ENCODE results near the gene KRTAP21-2.
A peak's percentile ranks its signal among the peaks of the same experiment; 100 is the strongest.

Gene KRTAP21-2

DNA sequence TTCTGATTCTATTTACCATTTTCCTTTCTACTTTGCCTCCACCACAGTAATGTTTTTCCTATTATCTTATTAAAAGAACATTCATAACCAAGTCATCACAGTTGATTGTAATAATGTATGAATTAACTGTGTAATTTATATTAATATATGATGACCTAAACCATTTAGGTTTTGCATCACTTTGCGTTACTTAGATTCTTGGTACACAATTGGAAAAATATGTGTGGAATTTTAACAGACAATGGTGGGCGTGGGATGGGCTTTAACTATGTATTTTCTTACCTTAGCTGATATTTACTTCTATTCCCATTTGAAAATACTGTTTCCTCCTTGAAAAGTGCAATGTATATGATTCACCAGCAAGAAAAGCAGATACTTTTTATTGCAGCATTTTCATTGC is 32.1 kb downstream of the KRTAP21-2 start:
- no peak for TF ChIP-seq ZBTB7A (IDR thresholded peaks at IDR 0.05; ENCODE audit: low read depth)
- TF ChIP-seq TEAD4 (IDR thresholded peaks at IDR 0.05): peak; percentile 70

DNA sequence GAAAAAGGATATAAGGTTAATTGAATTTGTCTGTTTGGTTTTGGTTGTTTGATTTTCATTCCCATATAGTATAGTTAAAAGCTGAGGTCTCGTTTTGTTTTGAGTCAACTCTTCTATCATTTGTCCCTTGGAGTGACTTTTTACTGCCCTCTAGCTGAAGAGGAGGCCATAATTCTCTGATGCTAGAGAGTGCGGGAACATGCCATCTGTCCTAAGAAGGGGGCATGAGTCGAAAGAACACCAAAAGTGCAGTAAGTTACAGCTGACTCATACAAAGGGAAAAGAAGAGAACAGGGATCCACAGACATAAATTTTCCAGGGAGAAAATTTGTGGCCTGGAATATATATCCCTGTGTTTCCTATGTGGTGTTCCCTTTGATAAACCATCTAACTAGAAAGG is 32.6 kb downstream of the KRTAP21-2 start:
- TF ChIP-seq YY1 (IDR thresholded peaks at IDR 0.05; ENCODE audit: low read depth): no peak
- no peak for TF ChIP-seq TAF1 (IDR thresholded peaks at IDR 0.05; ENCODE audit: low read depth)
- TF ChIP-seq NFIC (IDR thresholded peaks at IDR 0.05): no peak
- no peak for TF ChIP-seq TCF12 (IDR thresholded peaks at IDR 0.05; ENCODE audit: low read depth)
- TF ChIP-seq EGR1 (IDR thresholded peaks at IDR 0.05): no peak
- no peak for TF ChIP-seq CEBPB (IDR thresholded peaks at IDR 0.05)
- TF ChIP-seq, protein P1, sequence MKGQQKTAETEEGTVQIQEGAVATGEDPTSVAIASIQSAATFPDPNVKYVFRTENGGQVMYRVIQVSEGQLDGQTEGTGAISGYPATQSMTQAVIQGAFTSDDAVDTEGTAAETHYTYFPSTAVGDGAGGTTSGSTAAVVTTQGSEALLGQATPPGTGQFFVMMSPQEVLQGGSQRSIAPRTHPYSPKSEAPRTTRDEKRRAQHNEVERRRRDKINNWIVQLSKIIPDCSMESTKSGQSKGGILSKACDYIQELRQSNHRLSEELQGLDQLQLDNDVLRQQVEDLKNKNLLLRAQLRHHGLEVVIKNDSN (IDR thresholded peaks at IDR 0.05): no peak

GRCh38 chr21:30713766-30714165 is 33.3 kb downstream of the KRTAP21-2 start:
- TF ChIP-seq RAD21 (IDR thresholded peaks at IDR 0.05; ENCODE audit: low read depth) (no peak), YY1 (IDR thresholded peaks at IDR 0.05; ENCODE audit: low read depth) (no peak), EP300 (IDR thresholded peaks at IDR 0.05; ENCODE audit: borderline replicate concordance) (no peak), EGR1 (IDR thresholded peaks at IDR 0.05) (no peak), ZBTB7A (IDR thresholded peaks at IDR 0.05; ENCODE audit: low read depth) (no peak), TEAD4 (IDR thresholded peaks at IDR 0.05) (no peak), MAX (IDR thresholded peaks at IDR 0.05) (no peak), TAF1 (IDR thresholded peaks at IDR 0.05; ENCODE audit: low read depth) (no peak), NFIC (IDR thresholded peaks at IDR 0.05) (no peak), CEBPB (IDR thresholded peaks at IDR 0.05) (no peak), TCF12 (IDR thresholded peaks at IDR 0.05; ENCODE audit: low read depth) (no peak), CREB1 (IDR thresholded peaks at IDR 0.05; ENCODE audit: low read depth) (no peak), FOXM1 (IDR thresholded peaks at IDR 0.05; ENCODE audit: borderline replicate concordance, low read depth) (no peak)
- TF ChIP-seq, protein P1 (IDR thresholded peaks at IDR 0.05): no peak
- TF ChIP-seq, protein P2, sequence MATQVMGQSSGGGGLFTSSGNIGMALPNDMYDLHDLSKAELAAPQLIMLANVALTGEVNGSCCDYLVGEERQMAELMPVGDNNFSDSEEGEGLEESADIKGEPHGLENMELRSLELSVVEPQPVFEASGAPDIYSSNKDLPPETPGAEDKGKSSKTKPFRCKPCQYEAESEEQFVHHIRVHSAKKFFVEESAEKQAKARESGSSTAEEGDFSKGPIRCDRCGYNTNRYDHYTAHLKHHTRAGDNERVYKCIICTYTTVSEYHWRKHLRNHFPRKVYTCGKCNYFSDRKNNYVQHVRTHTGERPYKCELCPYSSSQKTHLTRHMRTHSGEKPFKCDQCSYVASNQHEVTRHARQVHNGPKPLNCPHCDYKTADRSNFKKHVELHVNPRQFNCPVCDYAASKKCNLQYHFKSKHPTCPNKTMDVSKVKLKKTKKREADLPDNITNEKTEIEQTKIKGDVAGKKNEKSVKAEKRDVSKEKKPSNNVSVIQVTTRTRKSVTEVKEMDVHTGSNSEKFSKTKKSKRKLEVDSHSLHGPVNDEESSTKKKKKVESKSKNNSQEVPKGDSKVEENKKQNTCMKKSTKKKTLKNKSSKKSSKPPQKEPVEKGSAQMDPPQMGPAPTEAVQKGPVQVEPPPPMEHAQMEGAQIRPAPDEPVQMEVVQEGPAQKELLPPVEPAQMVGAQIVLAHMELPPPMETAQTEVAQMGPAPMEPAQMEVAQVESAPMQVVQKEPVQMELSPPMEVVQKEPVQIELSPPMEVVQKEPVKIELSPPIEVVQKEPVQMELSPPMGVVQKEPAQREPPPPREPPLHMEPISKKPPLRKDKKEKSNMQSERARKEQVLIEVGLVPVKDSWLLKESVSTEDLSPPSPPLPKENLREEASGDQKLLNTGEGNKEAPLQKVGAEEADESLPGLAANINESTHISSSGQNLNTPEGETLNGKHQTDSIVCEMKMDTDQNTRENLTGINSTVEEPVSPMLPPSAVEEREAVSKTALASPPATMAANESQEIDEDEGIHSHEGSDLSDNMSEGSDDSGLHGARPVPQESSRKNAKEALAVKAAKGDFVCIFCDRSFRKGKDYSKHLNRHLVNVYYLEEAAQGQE (IDR thresholded peaks at IDR 0.05; ENCODE audit: low read depth): no peak

DNA sequence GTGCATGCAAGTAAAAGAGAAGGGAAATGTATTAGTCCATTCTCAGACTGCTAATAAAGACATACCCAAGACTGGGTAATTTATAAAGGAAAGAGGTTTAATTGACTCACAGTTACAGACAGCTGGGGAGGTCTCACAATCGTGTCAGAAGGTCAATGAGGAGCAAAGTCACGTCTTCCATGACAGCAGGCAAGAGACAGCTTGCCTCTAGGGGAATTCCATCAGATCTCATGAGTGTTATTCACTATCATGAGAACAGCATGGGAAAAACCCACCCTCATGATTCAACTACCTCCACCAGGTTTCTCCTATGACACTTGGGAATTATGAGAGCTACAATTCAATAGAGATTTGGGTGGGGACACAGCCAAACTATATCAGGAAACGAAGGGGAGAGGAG is 36.6 kb downstream of the KRTAP21-2 start:
- TF ChIP-seq, protein P2 (IDR thresholded peaks at IDR 0.05; ENCODE audit: low read depth): no peak
- no peak for TF ChIP-seq TEAD4 (IDR thresholded peaks at IDR 0.05)
- no peak for TF ChIP-seq ZBTB7A (IDR thresholded peaks at IDR 0.05; ENCODE audit: low read depth)
- no peak for TF ChIP-seq FOXM1 (IDR thresholded peaks at IDR 0.05; ENCODE audit: borderline replicate concordance, low read depth)
- TF ChIP-seq TAF1 (IDR thresholded peaks at IDR 0.05; ENCODE audit: low read depth): no peak
- TF ChIP-seq CREB1 (IDR thresholded peaks at IDR 0.05; ENCODE audit: low read depth): no peak
- no peak for TF ChIP-seq RAD21 (IDR thresholded peaks at IDR 0.05; ENCODE audit: low read depth)
- TF ChIP-seq YY1 (IDR thresholded peaks at IDR 0.05; ENCODE audit: low read depth): no peak
- no peak for TF ChIP-seq NFIC (IDR thresholded peaks at IDR 0.05)

DNA sequence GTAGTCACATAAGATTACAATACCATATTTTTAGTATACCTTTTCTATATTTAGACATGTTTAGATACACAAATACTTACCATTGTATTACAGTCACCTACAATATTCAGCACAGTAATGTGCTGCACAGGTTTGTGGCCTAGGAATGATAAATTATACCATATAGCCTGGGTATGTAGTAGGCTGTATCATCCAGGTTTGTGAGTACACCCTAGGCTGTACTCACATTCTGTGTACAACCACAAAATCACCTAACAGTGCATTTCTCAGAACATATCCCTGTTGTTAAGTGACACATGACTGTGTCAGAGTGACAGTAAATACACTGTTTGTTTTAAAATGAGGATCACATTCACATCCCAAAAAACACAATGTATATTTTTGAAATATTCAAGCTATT is 39.6 kb downstream of the KRTAP21-2 start:
- TF ChIP-seq CREB1 (IDR thresholded peaks at IDR 0.05; ENCODE audit: low read depth): no peak
- TF ChIP-seq, protein P2 (IDR thresholded peaks at IDR 0.05; ENCODE audit: low read depth): no peak
- TF ChIP-seq TCF12 (IDR thresholded peaks at IDR 0.05; ENCODE audit: low read depth): no peak
- no peak for TF ChIP-seq FOXM1 (IDR thresholded peaks at IDR 0.05; ENCODE audit: borderline replicate concordance, low read depth)
- no peak for TF ChIP-seq EP300 (IDR thresholded peaks at IDR 0.05; ENCODE audit: borderline replicate concordance)
- TF ChIP-seq ZBTB7A (IDR thresholded peaks at IDR 0.05; ENCODE audit: low read depth): no peak
- no peak for TF ChIP-seq NFIC (IDR thresholded peaks at IDR 0.05)
- no peak for TF ChIP-seq EGR1 (IDR thresholded peaks at IDR 0.05)
- no peak for TF ChIP-seq YY1 (IDR thresholded peaks at IDR 0.05; ENCODE audit: low read depth)

All from Ishikawa (cell line).